ENCODE data around the gene ALK.
"Not testable (repeated sequence)": the region's sequence is repeated elsewhere in the genome, so short reads cannot be mapped to it uniquely, and the experiment has no call there.

The ALK gene

DNA sequence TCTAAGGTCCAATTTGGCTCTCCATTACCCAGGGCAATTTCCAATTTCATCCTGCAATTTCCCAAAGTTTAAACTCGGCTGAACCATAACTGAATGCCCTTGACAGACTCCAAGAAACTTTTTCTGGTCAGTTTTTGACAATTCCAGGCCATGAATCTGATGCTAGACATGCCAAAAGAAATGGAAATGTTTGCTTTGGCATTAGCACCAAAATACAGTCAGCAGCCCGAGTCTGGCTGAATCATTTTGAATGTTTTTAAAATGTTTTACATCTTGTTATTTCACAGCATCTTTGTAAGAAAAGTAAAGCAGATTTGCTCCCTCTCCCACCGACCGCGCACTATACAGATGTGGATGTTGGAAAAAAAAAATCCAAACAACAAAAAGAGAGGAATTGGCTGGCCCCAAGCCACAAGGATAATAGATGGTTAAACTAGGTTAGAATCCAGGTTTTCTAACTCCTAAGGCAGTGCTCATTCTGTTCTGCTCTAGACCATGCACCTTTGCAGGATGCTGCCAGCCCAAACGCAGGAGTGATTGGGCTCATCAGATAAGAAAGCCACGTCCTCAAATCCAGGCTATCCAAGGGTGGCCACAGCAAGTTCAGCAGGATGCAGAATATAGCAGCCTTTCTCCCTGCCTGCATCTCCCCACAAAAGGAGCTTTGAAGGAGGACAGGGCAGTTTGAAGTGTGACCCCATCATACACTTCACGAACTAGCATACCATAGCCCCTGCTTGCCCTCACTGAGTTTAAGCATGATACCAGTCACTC, 167.5 kb downstream of the ALK start:
- FAIRE-seq, result no peak

GRCh38 chr2:29751390-29751789, 170.0 kb downstream of the ALK start:
- FAIRE-seq, result no peak

DNA sequence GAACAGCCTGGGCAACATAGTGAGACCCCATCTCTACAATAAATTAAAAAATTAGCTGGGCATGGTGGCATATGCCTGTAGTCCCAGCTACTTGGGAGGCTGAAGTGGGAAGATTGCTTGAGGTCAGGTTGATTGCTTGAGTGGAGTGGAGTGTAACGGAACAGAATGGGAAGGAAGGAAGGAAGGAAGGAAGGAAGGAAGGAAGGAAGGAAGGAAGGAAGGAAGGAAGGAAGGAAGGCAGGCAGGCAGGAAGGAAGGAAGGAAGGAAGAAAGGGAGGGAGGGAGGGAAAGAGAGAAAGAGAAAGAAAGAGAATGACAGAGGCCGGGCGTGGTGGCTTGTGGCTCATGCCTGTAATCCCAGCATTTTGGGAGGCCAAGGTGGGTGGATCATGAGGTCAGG, 170.9 kb downstream of the ALK start:
- not testable (repeated sequence) for FAIRE-seq

GRCh38 chr2:29749843-29750242, 171.5 kb downstream of the ALK start:
- FAIRE-seq, result no peak

DNA sequence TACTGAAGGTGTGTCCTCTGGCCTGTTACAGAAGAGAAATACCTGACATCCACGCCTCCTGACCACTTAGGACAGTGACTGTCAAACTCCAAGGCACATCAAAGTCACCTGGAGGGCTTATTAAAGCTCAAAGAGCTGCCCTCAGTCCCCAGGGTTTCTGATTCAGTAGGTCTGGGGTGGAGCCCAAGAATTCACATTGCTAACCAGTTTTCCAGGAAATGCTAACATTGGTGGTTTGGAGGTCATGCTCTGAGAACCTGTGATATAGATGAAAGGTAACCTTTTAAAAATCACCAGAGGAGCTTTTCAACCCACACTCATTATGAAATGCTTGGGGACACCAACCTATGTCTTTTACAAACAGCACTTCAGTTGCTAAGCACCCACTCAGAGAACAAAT, 172.3 kb downstream of the ALK start:
- FAIRE-seq, result no peak

DNA sequence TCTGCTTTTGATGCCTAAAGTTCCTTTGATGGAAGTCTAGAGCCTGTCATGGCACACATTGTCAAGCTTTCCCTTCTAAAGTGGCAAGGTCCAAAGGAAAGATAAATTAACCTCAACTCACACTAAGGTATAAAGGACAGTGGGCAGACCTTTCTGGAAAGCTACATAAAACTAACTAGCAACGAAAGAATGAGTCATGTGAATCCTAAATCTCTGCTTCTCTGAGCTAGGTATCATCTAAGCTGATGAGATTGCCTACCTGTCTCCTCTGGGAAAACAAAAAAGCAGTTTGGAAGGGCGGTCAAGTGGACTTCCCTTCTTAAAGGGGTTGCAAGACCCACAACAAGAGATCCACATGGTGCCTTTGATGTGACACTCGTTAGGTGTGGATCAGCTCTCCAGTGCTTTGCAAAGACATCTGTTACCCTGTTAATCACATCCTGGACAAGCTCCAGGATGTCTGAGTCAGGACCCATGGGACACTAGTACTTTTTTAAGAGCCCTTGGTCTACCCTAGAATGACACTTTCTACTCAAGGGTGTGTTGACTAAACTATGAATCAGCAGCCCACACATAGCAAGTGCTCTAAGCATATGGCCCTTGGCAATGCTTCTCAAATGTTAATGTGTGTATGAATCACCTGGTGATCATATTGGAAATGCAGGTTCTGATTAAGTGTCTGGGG, 173.5 kb downstream of the ALK start:
- no peak for FAIRE-seq

DNA sequence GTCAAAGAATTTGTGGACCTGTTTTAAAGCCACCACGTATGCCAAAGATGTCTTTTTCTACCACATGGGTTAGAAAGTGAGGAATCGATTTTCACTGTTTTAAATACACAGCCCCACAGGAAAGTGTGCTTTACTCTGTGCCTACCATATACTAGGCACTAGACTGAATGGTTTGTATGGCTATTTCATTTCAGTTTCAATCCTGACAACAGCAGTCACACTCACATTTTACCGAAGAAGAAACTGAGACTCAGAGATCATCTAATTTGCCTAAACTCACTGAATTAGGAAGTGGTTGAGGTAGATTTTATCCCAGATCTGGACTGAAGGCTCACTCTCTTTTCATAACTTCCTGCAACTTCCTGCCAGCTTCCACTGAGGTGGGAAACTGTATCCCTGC, 176.4 kb downstream of the ALK start:
- no peak for FAIRE-seq

GRCh38 chr2:29743516-29743915, 177.9 kb downstream of the ALK start:
- no peak for FAIRE-seq

DNA sequence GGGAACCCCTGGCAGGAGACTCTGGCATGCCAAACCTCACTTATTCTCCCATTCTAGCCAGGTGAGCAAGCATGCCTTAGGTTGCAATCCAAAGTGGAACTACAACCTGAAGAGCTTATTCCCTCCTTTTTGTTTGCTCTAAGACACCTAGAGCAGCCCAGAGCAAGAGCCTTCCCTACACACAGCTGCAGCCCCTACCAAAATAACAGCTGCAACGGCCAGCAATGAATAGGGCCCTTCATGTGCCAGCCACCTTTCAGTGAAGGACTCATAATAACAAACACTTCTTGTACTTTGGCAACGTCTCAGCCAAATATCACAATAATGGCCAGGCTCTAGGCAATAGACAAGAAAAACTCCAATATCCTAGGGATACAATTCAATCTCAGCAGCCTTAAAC, 178.7 kb downstream of the ALK start:
- no peak for FAIRE-seq

DNA sequence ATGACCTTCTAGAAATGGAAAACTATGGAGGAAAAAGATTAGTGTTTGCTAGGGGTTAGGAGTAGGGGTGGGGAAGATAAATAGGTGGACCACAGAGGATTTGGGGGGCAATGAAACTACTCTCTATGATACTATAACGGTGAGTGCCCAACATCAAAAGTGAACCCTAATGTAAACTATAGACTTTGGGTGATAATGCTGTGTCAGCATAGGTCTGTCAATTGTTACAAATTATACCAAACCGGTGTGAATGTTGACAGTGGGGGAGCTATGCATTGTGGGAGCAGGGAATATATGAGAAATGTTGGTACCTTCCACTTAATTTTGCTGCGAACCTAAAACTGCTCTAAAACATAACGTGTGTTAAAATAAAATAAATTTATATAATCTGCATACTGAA, 180.3 kb downstream of the ALK start:
- no peak for FAIRE-seq

- FAIRE-seq, result no peak
Measured at GRCh38 chr2:29733965-29734364, 187.4 kb downstream of the ALK start.

GRCh38 chr2:29733213-29733612, 188.2 kb downstream of the ALK start:
- no peak for FAIRE-seq

- FAIRE-seq, result no peak
Measured at GRCh38 chr2:29731948-29732347, 189.4 kb downstream of the ALK start.

DNA sequence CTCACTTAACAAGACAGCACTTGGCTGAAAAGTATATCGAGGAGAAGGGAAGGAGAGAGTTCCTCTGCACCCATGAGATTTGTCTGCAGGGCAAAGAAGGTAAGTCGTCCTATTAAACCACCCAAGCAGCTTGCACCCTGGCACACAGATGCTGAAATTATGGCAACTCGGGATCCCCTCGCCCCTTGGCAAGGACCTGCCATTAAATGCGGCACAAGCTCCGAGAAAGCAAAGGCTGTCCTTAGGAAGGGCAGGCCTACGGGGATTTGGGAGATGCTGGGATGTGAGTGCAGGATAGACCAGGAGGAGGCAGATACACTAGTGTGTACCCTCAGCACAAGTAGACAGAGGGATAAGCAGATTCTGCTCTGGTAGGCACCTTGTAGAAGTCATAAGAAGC, 191.5 kb downstream of the ALK start:
- FAIRE-seq, result no peak

- no peak for FAIRE-seq
Measured at GRCh38 chr2:29729401-29729800, 192.0 kb downstream of the ALK start.

GRCh38 chr2:29726976-29727375, 194.4 kb downstream of the ALK start:
- FAIRE-seq, result no peak

DNA sequence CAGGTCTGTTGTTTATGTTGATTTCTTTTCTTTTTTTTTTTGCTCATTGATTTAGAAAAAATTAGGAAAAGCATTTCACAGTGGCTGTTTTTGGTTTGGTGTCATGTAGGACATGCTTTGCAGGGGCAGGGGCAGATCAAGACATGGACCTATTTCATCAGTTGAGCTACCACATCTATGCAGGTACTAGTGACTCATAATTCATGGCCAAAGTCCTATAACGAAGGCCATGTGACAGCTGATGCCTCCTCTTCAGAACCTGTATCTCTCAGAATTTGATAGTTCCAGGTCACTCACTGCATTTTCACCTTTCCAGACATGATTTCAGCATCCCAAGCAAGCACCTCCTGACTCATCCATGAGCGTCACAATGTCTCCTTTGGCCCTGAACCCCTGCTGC, 195.8 kb downstream of the ALK start:
- FAIRE-seq, result no peak

DNA sequence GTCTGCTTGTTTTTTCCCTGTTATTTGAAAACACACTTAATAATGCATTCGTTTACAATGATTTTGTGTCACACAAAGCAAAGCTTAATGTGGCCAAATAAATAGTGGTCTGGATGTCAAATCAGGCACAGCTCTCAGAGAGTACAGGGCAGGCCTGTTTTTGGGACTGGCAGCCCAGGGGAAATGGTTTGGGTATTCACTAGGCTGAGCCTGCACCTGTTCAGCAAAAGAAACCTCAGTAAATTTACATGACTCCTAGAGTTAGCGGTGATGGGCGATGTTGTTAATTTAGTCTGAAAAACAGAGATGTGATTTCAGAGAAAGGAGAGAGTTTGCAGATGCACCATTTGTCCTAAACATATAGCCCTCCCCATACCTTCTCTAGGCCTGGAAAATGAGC, 197.1 kb downstream of the ALK start:
- FAIRE-seq, result no peak

DNA sequence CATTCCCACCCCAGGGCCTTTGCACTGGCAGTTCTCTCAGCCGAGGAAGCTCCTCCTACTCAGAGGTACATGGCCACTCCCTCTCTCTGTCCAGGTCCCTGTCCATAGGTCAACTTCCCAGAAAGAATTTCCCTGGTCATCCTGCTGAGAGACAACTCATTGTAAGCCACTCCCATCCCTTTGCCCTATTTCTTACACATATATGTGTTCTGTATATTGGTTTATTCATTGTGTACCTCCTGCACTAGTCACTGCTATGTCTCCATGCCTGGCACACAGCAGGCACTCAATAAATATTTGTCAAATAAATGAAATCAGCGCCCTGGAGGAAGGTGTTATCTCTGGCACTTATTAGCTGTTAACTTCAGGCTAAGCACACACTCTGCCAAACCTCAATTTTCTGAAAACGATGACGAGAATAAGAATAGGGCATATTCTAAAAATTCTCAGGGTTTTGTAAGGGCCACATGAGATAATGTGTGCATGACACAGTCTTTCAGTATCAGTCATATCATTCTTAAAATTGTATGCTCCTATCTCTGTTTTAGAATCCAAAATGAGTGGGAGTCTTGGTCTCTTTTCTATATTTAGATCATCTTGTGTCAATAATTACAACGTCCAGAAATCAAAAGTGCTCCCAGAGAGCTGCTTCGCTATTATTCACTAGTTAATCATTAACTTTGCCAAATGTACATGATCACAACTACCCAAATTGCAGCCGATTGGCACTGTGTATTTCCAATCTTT, 198.0 kb downstream of the ALK start:
- no peak for FAIRE-seq

GRCh38 chr2:29719639-29720038, 201.7 kb downstream of the ALK start:
- FAIRE-seq, result no peak

DNA sequence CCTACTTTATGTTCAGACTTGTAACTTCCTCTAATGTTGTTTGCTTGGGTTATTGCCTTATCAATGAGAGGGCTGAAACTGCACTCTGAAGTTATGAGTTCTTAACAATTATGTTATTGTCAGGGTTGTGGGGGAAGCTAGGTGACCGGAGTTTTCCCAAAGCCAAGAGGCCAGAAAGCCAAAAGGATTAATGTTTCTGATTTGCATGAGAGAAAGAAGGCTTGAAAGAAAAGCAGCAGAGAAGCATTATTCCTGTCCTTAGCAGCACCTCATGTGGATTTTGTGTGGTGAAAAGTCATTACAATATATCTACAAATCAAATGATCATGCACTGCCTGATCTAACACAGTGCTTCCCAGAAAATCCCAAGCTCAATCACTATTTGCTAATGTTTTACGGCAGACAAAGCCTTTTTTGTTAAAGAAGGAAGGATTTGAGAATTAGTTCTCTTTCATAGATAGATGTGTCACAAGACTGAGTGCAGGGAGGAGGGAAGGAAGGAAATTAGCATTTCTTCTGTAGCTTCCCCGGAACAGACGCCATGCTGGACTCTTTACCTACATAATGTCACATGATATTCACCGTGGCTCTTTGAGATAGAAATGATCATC, 203.2 kb downstream of the ALK start:
- FAIRE-seq, result no peak

GRCh38 chr2:29715655-29716054, 205.7 kb downstream of the ALK start:
- FAIRE-seq, result no peak

DNA sequence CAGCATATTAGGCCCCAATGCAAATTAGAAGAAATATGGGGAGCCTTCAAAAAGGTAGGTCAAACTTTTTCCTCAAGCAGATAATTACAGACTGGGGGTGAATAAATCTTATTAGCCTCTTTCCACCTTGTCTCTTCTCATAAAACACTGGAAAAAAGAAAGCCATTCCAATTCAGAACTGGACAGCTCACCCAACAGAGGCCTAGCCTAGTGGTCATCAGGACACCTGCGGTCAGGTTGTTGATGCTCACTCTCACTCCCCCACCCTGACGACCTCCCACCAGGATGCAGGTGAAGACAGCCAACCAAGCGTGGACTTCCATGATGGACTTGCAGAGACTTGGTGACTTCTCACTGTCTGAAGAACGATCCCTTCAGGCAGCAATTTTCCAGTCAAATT, 207.1 kb downstream of the ALK start:
- no peak for FAIRE-seq
